NCI-H146 treated with DMSO at 0.1 percent for 48 hours (cell line): ENCODE data around the gene AANAT.
A peak's percentile ranks its signal among the peaks of the same experiment; 100 is the strongest.

Source experiments
- DNase-seq: peaks from one replicate; lab custom pipeline; 2025; ENCODE audit not compliant: unreplicated experiment; lab: John Stamatoyannopoulos, UW

AANAT gene

DNA sequence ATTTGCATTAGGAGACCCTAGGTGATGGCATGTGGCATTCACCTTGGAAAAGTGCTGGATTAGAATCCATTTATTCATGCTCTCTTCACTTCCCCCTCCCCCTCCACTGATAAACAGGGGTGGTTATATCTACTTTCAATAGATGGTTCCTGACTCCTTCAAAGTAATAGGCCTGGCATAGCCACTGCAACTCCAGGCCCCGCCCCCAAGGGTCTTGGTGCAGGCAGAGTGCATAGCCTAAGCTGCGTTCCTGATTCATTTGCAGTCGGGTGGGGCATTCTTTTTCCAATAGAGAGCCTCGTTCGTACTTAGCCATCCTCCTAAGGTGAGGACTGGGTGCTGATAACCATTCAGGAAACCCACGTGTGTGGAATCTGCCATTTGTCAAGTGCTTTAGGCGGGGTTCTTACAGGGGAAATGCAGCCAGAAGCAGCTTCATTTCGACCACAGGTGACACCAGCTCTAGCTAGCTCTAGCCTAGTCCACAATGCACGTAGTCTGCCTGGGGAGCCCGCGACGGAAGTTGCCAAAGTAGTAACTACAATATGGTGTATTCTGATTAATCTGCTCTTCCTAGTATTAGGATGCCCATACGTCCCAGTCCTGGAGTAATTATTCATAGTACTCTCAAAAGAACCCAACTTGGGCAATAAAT is 25.6 kb upstream of the AANAT start:
- no peak for DNase-seq

- DNase-seq = no peak
Measured at GRCh38 chr17:76442341-76443338, 24.8 kb upstream of the AANAT start.

- DNase-seq = no peak
Measured at GRCh38 chr17:76444518-76445311, 22.7 kb upstream of the AANAT start.

GRCh38 chr17:76445697-76446448 is 21.5 kb upstream of the AANAT start:
- DNase-seq = no peak

DNA sequence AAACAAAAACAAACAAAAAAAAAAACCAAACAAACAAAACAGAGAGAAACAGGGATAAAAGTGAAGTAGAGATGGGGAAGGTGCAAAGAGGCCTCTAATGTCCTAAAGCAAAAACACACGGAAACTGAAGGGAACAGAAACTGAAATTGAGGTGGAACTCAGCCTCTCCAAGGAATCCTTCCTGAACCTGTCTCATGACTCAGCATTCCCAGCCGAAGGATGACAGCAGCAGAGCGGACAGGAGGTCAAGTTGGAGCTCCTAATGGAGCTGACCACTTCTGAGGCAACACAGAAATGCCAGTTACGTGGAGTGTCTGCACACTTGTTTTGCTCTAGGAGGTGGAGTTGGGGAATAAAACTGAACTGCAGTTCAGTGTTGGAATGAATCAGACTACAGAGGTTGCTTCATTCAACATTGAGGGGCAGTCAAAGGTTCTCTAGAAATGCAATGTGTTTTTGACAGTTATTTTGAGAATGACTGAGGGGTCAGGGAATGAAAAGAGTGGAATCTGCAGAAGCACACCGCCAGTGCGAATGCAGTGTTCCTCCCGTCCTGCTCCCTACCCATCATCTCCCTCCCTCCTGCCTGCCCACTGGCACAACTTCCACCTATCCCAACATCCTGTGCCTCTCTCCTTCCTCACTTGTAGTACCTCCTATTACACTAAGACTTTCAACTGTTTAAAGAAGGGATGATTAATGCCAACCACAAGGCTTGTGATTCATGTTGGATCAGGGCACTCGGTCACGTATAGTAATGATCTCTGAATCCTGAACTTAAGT is 20.8 kb upstream of the AANAT start:
- DNase-seq = no peak

DNA sequence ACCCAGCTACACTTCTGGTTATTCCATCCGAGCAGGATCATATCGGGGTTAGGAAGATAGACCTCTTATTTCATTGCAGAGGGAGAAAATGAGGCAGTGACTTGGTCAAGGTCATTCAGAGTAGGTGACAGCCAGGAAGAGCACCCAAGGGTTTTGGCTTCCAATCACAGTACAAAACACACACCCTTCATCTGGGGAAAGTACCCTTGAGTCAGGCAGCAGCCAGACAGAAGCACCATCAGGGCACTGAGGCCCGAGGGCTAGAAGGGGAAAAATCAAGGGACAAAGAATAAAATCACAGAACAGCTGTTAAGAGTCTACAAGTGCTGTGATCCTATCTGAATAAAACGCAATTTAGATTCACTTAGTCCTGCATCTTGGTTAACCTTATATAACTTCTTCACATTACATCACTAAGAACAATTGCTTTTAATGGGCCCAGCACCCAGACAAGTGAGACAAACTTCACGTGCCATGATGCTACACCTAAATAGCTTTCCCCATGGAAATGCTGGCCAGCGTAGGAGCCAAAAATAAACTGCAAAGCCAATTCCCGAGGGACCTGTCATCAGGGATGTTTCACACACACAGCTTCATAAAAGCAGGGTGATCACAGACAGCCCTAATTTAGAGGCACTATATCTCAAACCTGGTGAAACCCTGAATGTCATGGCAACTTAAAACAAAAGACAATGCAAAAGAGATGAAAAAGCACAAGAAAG is 19.3 kb upstream of the AANAT start:
- DNase-seq = no peak

- DNase-seq = no peak
Measured at GRCh38 chr17:76449126-76449525, 18.3 kb upstream of the AANAT start.

DNA sequence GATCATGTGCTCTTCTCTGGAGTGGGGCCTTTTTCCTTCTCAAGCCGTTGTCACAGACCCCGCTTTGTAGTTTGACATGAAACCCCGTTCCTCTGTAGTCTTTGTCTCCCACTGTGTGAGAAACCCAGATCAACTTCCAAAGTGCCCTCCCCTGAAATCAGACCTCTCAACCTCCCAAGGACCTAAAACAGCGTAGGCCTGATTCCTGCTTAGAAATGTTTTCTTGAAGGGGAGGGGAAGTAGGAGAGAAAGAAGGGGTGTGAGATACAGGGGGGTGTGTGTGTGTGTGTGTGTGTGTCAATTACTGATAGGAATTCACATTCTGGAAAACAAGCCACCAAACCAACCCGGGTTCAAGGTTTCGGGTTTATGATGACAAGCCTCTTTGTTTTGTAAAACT is 15.9 kb upstream of the AANAT start:
- DNase-seq = no peak

DNA sequence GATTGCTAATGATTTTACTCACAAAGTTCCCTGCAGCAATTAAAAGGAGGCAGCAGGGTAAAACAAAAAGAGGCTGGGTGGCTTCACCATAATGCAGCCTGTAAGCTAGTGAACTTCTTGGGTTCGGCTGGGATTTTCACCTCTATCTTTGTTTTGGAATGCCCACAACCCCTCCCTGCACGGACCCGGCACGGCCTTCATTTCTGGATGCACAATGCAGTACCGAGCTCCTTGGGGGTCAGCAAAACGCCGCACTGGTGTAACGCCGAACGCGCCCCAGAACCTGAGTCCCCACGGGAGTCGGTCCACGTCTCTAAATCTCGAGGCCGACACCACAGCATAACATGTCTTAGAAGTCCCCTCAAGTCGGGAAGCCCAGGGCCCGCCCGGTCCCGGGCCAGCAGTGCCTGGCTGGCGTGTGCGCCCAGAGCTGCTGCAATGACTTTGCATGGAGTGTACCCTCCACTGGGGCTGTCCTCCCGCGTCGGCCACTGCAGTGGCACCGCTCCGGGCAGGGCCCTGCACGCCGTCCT is 15.2 kb upstream of the AANAT start:
- DNase-seq = no peak

DNA sequence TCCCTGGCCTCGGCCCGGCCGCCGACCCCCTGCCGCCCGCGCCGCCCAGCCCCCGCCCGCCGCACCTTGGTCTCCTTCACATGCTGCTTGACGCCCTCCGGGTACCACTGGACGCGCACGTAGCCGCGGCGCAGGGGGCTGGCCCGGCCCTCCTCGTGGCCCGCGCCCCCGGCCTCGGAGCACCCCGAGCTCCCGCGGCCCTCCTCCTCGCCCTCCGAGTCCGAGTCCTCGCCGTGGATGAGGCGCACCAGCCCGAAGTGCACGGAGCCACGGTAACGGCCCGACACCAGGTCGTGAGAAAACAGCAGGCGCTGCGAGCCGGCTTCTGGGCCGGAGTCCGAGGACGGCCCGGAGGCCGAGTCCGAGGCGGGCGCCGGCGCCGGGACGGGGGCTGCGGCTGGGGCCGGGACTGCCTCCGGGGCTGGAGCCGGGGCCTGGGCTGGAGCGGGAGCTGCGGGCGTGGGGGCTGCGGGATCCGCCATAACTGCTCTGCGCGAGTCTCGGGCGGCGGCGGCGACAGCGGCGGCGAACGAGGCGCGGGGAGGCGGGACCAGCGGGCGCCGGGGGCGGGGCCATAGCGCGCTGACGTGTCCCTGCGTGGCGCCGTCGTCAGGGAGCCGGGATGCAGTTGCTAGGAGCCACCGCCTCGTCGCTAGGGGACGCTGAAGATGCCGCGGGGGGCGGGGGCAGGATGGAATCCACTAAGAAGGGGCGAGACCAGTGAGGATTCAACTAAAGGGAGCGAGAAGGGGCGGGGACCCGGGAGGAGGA is 14.6 kb upstream of the AANAT start, which contains the start of gene UBE2O:
TSS of gene UBE2O (minus strand) at position 493 of the 771 bp plus-strand sequence. CDS start at position 482, 11 bp downstream.
- DNase-seq = peak; percentile 79

DNA sequence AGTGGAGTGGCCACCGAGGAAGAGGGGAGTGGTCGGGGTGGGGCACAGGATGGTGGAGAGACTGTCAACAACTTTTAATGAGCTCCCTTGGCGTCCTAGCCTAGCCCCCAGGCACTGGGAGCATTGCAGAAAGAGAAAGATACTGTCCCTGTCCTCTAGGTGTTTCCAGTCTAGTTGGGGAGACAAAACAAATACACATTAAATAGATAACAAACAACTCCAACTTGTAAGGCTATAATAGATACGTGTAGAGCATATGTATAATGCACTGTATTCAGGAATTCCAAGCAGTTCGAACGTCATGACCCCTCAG is 14.0 kb upstream of the AANAT start:
- DNase-seq = no peak

- no peak for DNase-seq
Measured at GRCh38 chr17:76458580-76459490, 8.6 kb upstream of the AANAT start.

DNA sequence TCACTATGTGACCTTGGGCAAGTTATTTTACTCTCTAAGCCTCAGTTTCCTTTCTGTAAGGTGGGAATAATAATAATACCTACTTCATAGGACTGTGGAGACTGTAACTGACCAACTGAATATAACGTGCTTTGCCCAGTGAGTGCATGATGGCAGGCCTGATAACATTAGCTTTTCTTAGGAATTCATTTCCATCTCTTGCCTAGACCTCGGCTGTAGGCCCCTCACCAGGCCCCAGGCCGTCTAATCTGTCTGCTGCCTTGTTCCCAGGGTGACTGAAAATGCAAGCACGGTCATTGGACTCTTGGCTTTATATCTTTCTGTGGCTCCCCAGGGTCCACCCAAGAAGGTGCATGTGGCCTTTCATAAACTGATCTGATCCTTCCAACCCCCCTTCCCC is 7.7 kb upstream of the AANAT start:
- no peak for DNase-seq

DNA sequence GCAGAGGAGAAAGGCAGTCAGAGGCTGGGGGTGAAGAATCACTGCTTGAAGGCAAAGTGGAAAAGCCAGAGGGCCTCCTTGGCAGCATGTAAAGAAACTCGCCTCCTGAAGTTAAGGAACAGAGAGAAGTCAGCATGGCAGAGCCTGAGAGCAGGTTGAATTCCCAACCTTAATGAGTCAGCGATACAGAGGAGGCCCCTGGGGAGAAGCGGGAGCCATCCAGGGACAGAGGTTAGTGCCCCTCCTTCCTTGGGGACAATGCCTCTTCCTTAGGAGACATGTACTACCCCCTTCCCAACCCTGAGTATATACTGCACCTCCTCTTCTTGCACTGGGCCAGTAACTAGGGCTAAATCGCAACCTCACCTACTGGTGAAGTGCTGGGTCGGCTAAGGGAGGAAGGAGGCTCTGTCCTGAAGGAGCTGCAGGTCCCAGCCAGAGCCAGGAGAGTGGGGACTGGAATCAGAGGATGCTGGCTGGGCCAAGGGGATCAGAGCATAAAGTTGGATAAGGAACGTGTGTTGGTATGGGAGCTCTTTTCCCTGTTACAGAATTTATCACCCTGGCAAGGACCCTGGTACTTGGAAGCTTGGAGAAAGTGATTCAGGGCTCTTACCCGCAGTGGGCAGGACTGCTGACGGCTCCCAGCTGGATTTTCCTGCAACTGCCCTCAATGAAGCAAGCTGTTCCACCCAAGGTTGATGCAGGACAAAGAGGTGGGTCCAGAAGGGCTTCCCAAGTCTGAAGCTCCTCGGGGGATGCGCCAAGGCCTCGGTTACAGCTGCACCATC is 5.4 kb upstream of the AANAT start:
- DNase-seq = no peak

DNA sequence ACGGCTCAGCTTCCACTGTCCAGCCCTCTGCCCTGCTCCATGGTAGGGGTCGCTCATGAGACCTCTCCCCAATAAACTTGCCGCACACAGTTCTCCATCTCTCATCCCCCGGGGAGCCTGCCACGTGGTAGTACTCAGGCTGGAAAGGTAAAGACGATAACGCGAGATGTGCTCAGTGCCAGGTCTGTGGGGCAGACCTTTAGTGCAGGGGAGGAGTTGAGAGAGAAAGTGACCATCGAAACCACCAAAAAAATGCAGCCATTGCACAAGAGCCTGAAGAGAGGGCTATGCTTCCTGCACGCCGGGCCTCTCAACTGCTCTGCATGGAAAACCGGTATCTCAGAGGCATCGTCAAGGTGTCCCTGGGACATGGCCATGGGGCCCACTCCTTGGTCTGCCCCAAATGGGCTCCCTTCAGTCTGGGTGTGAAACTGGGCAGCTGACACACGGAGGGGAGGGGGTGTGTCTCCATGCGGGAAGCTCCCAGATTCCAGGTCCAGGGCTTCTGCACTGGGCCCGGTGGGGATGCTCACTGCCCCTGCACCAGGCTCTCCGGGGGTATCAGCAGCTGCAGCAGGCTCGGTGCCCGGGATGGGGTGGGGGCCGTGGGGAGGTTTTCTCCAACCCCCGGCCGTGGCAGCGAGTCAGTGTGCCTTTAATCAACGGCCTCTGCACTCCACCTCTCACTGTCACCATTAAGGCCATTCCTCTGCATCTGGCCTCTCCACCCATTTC is 4.7 kb upstream of the AANAT start:
- DNase-seq = no peak

DNA sequence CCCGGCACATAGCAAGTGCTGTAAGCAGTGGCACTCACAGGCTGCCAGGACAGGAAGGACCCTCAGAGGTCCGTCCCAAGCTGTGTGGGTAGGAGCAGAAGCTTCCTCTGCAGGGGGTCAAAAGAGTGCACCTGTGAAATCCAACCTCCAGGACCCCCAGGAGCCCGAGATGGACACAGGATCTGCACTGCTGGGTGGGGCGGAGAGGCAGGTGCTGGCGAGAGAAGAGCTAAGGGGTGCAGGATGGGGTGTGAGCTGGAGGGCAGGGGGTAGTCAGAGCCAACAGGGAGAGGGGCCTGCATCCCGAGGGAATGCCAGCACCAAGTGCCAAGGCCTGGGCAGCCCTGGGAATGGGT is 650 bp upstream of the AANAT start:
- no peak for DNase-seq
